Hepatocyte (in vitro differentiated cells): ENCODE measurements around the gene MRPL14. TPM values are rescaled to one million over a fixed set of nuclear protein-coding genes. Genes with fewer than 3 reads are reported as not detected.
A peak's percentile ranks its signal among the peaks of the same experiment; 100 is the strongest.

ENCODE experiments used
- DNase-seq: peaks from one replicate; pipeline ENCODE4 v3.0.0-alpha.2; 2016; ENCODE audit warnings: low spot score
- H2AFZ ChIP-seq: fragments of 200-600 bp; sonication (generic); 2 replicates; pipeline ENCODE4 v1.6.0; 2016; ENCODE audit warnings: antibody characterized with exemption, mild to moderate bottlenecking
- H3K27ac ChIP-seq: fragments of 200-600 bp; sonication (generic); 2 replicates; pipeline ENCODE4 v1.5.1; 2016; ENCODE audit warnings: mild to moderate bottlenecking
- H3K27me3 ChIP-seq: fragments of 200-600 bp; sonication (generic); 2 replicates; pipeline ENCODE4 v1.6.1; 2016
- H3K36me3 ChIP-seq: fragments of 200-600 bp; sonication (generic); replicated peaks from 2 replicates; pipeline ENCODE4 v1.5.1; 2016; ENCODE audit warnings: low read depth; ENCODE audit not compliant: insufficient read depth
- H3K4me1 ChIP-seq: fragments of 200-600 bp; sonication (generic); 2 replicates; pipeline ENCODE4 v1.5.1; 2016; ENCODE audit warnings: mild to moderate bottlenecking, moderate library complexity; ENCODE audit not compliant: insufficient read depth
- H3K4me2 ChIP-seq: fragments of 200-600 bp; sonication (generic); 2 replicates; pipeline ENCODE4 v1.6.0; 2016
- H3K4me3 ChIP-seq: fragments of 200-600 bp; sonication (generic); 2 replicates; pipeline ENCODE4 v1.5.1; 2016; ENCODE audit warnings: mild to moderate bottlenecking
- H3K79me2 ChIP-seq: fragments of 200-600 bp; sonication (generic); 2 replicates; pipeline ENCODE4 v1.6.0; 2017; ENCODE audit warnings: mild to moderate bottlenecking
- H3K9me2 ChIP-seq: fragments of 200-600 bp; sonication (generic); replicated peaks from 2 replicates; pipeline ENCODE4 v1.6.0; 2017; ENCODE audit warnings: mild to moderate bottlenecking; ENCODE audit not compliant: insufficient read depth
- H3K9me3 ChIP-seq: fragments of 200-600 bp; sonication (generic); 2 replicates; pipeline ENCODE4 v1.5.1; 2016; ENCODE audit warnings: low read depth, mild to moderate bottlenecking
- H4K20me1 ChIP-seq: fragments of 200-600 bp; sonication (generic); 2 replicates; pipeline ENCODE4 v1.6.0; 2016; ENCODE audit warnings: mild to moderate bottlenecking; ENCODE audit not compliant: insufficient read depth, poor library complexity, severe bottlenecking
- CTCF ChIP-seq: fragments of 200-600 bp; sonication (generic); IDR thresholded peaks from 2 replicates; pipeline ENCODE4 v1.5.1; 2016; ENCODE audit warnings: antibody characterized with exemption, mild to moderate bottlenecking; ENCODE audit not compliant: poor library complexity
- EZH2 ChIP-seq: fragments of 200-600 bp; sonication (generic); IDR thresholded peaks from 2 replicates; pipeline ENCODE4 v1.6.1; 2016; ENCODE audit warnings: antibody characterized with exemption, mild to moderate bottlenecking, borderline replicate concordance
- EZH2phosphoT487 ChIP-seq: fragments of 200-600 bp; sonication (generic); IDR thresholded peaks from one replicate; pipeline ENCODE4 v1.6.1; 2018; ENCODE audit warnings: antibody characterized with exemption, mild to moderate bottlenecking, low read depth, moderate library complexity; ENCODE audit not compliant: unreplicated experiment, severe bottlenecking
- WGBS: methylation state at CpG from one replicate; pipeline ENCODE4 v1.1.6; 2016; ENCODE audit warnings: low lambda C conversion rate; ENCODE audit errors: missing lambda C conversion rate; 5-methylcytosine and 5-hydroxymethylcytosine counted together
- polyA plus RNA-seq: library from polyadenylated mRNA; unstranded; fragments of >200 nt; fragmentation: Nextera tagmentation; extraction: Ambion mirVana; gene quantifications from 2 replicates; pipeline ENCODE4 v1.2.1, GENCODE V29; 2016
- total RNA-seq: library from RNA; depleted of rRNA; stranded (reverse); fragments of >200 nt; gene quantifications from 2 replicates; pipeline ENCODE4 v1.2.3, GENCODE V29; 2014

The MRPL14 gene
- total and polyA plus RNA-seq, 2 experiments from 2014 or later = 58.3 to 124 TPM

DNA sequence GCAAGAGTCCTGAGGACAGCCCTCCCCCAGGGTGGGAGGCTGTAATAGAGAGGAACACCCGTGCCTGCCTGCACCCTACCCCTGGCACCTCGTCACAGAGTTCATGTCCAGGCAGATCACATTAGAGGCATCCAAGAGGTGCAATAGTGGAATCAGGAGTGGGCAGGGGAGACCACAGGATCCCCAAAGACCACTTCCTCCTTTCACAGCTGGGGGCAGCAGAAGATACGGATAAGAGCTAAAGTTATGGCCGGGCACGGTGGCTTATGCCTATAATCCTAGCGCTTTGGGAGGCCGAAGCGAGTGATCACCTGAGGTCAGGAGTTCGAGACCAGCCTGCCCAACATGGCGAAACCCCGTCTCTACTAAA is 29.9 kb upstream of the MRPL14 start:
- Histone ChIP-seq H3K79me2 (no peaks in the 10 kb centered on the region), H4K20me1 (no peaks in the 10 kb centered on the region), H3K36me3 (no peaks in the 10 kb centered on the region), H2AFZ (no peak overlapping the region), H3K27ac (peak overlapping the region; percentile 65), H3K27me3 (no peaks in the 10 kb centered on the region), H3K9me3 (no peaks in the 10 kb centered on the region), H3K4me3 (no peak overlapping the region), H3K4me2 (no peak overlapping the region), H3K9me2 (no peaks in the 10 kb centered on the region), H3K4me1 (peaks cover 18% of the 10 kb centered on the region)
- TF ChIP-seq CTCF = no peak
- TF ChIP-seq EZH2phosphoT487 = no peak
- no peak for DNase-seq
- WGBS = 77% methylated on average over 11 of the region's 11 CpGs

DNA sequence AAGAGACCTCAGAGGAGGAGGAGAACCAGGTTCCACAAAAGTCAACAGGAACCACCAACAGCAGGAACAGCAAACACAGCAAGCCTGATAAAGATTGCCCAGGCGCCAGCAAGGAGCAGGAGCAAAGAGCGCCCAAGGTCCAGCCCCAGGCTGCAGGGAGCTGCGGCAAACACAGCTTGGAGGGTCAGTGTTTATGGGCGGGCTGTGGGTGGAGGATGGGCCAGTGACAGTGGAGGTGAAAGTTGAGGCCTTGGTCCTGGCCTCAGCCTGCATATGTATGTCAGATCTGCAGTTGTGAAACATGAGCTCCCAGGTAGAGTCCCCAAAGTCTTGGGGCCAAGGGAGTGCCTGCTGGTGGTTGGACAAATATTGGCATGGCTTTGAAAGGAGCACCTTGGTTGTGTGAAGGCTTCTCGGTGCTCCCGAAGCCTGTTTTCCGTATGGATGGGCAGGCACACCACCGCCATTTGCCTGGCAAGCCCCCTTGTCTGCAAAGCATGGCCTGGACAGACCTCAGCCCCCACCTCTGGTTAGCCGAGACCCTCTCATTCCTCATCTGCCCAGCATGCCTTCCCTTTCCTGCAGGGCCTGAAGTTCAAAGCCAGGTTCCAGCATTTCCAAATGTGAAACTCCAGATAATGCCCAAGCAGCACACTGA is 29.4 kb upstream of the MRPL14 start:
- H2AFZ ChIP-seq = no peak overlapping the region
- H3K9me2 ChIP-seq = no peaks in the 10 kb centered on the region
- H3K79me2 ChIP-seq = no peaks in the 10 kb centered on the region
- 45% methylated on average over 9 of the region's 9 CpGs for WGBS
- no peak for TF ChIP-seq EZH2phosphoT487
- no peak for TF ChIP-seq EZH2
- TF ChIP-seq CTCF = no peak
- peaks cover 18% of the 10 kb centered on the region for H3K4me1 ChIP-seq
- peak overlapping the region; percentile 65 for H3K27ac ChIP-seq
- no peaks in the 10 kb centered on the region for H3K27me3 ChIP-seq
- DNase-seq = peak; percentile 67
- H3K4me3 ChIP-seq = no peak overlapping the region
- no peak overlapping the region for H3K4me2 ChIP-seq
- no peaks in the 10 kb centered on the region for H4K20me1 ChIP-seq
- no peaks in the 10 kb centered on the region for H3K9me3 ChIP-seq
- no peaks in the 10 kb centered on the region for H3K36me3 ChIP-seq

DNA sequence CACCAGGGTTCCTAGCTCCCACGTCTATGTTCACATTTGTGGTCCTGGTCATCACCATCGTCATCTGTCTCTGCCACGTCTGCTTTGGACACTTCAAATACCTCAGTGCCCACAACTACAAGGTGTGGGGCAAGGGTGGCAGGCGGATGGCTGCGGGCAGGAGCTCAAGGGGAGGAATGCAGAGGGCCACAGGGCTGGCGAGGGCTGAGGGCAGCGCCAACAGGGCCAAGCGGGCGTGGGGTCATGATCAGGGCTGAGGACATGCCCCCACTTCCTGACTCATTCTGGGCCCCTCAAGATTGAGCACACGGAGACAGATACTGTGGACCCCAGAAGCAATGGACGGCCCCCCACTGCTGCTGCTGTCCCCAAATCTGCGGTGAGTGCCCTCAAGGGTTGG is 26.8 kb upstream of the MRPL14 start:
- Histone ChIP-seq H3K4me2 (no peak overlapping the region), H3K4me1 (peaks cover 18% of the 10 kb centered on the region), H3K27me3 (no peaks in the 10 kb centered on the region), H3K36me3 (no peaks in the 10 kb centered on the region), H3K4me3 (no peak overlapping the region), H2AFZ (no peak overlapping the region), H3K9me2 (no peaks in the 10 kb centered on the region), H3K79me2 (no peaks in the 10 kb centered on the region), H4K20me1 (no peaks in the 10 kb centered on the region), H3K9me3 (no peaks in the 10 kb centered on the region), H3K27ac (no peak overlapping the region)
- TF ChIP-seq EZH2 = no peak
- TF ChIP-seq EZH2phosphoT487 = no peak
- TF ChIP-seq CTCF = no peak
- 94% methylated on average over 12 of the region's 12 CpGs for WGBS
- no peak for DNase-seq

DNA sequence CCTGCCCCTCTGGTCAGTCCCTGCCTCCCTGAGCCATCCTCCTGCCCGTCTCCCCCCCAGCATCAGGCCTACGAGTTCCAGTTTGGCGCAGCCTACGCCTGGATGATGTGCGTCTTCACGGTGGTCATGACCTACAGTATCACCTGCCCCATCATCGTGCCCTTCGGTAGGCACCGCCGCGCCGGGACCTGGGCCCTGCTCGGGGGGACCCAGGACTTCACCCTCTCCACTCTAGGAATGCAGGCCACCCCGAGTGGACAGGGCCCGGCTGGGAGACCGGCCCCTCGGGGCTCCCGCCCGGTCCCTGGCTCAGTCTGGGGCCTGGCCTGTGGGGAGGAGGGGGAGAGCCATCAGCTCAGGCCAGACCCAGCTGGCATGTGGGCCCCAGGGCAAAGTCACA is 25.3 kb upstream of the MRPL14 start:
- Histone ChIP-seq H3K4me2 (no peak overlapping the region), H3K4me1 (peaks cover 18% of the 10 kb centered on the region)

More for the DNA sequence above, 25.3 kb upstream of the MRPL14 start:
- Histone ChIP-seq H3K9me3 (no peaks in the 10 kb centered on the region), H3K4me3 (no peak overlapping the region), H3K79me2 (no peaks in the 10 kb centered on the region), H4K20me1 (no peaks in the 10 kb centered on the region), H3K9me2 (no peaks in the 10 kb centered on the region), H3K36me3 (no peaks in the 10 kb centered on the region), H2AFZ (no peak overlapping the region), H3K27me3 (no peaks in the 10 kb centered on the region), H3K27ac (no peak overlapping the region)
- 95% methylated on average over 19 of the region's 19 CpGs for WGBS
- no peak for DNase-seq
- TF ChIP-seq EZH2 (no peak), CTCF (no peak), EZH2phosphoT487 (no peak)
